MCF 10A (cell line): Measurements from ENCODE around the gene ENHO. TPM values are rescaled to one million over a fixed set of nuclear protein-coding genes. Genes with fewer than 3 reads are reported as not detected.
A peak's percentile ranks its signal among the peaks of the same experiment; 100 is the strongest.

Experiments used
- BruUV-seq: library from RNA; stranded (reverse); fragments of 400-500 nt; replicated peaks from 2 replicates; lab custom pipeline; 2021; lab: Mats Ljungman, UMichigan
- CTCF ChIA-PET: fragments of 300-600 bp; sonication (Branson Sonifier 250); formaldehyde crosslinking; extraction: SDS; loops from one replicate; lab custom pipeline; 2021; ENCODE audit warnings: antibody characterized with exemption, inconsistent platforms; lab: Yijun Ruan, JAX
- POLR2A ChIA-PET: fragments of 300-600, 350-650 bp; sonication (Branson Sonifier 250); formaldehyde crosslinking; extraction: SDS; loops from one replicate; lab custom pipeline; 2020; ENCODE audit warnings: antibody characterized with exemption, inconsistent platforms; lab: Yijun Ruan, JAX
- DNase-seq: peaks from one replicate; pipeline ENCODE4 v3.0.0-alpha.2; 2018; ENCODE audit not compliant: unreplicated experiment
- H3K27ac Mint-ChIP-seq: one replicate; pipeline ENCODE4 v1.8.0; 2022; ENCODE audit warnings: mild to moderate bottlenecking, low read depth, mixed read lengths; ENCODE audit not compliant: unreplicated experiment
- H3K27me3 Mint-ChIP-seq: one replicate; pipeline ENCODE4 v1.8.0; 2022; ENCODE audit warnings: mixed read lengths; ENCODE audit not compliant: insufficient read depth, unreplicated experiment
- H3K36me3 Mint-ChIP-seq: one replicate; pipeline ENCODE4 v1.8.0; 2022; ENCODE audit warnings: mild to moderate bottlenecking, moderate library complexity, mixed read lengths; ENCODE audit not compliant: insufficient read depth, unreplicated experiment
- H3K4me1 Mint-ChIP-seq: one replicate; pipeline ENCODE4 v1.8.0; 2022; ENCODE audit warnings: mixed read lengths; ENCODE audit not compliant: insufficient read depth, unreplicated experiment
- H3K4me3 Mint-ChIP-seq: one replicate; pipeline ENCODE4 v1.8.0; 2022; ENCODE audit warnings: mild to moderate bottlenecking, moderate library complexity, mixed read lengths; ENCODE audit not compliant: unreplicated experiment
- H3K9me3 Mint-ChIP-seq: one replicate; pipeline ENCODE4 v1.8.0; 2022; ENCODE audit warnings: mixed read lengths; ENCODE audit not compliant: unreplicated experiment
- CTCF ChIP-seq: fragments of 200-600 bp; IDR thresholded peaks from one replicate; pipeline ENCODE4 v1.8.0; 2022; ENCODE audit warnings: antibody characterized with exemption, mild to moderate bottlenecking; ENCODE audit not compliant: unreplicated experiment
- intact Hi-C: fragments of 100-400 bp; cut with micrococcal nuclease; formaldehyde crosslinking; loops from 2 replicates; pipeline ENCODE4 v1.14.1; 2022
- total RNA-seq: library from RNA; stranded (reverse); gene quantifications from 2 replicates; pipeline ENCODE4 v1.2.3, GENCODE V29; 2022

The ENHO gene
- total RNA-seq, 1 experiment from 2014 or later = not detected

- H3K4me1 Mint-ChIP-seq = no peaks in the 10 kb centered on the region
- H3K4me3 Mint-ChIP-seq = peak overlapping the region; percentile 1
- BruUV-seq = no TSS peak
- no peak overlapping the region for H3K27ac Mint-ChIP-seq
- ChIA-PET POLR2A (no interaction called here), CTCF (interaction anchor here (1.0 kb wide), 2 partner anchors 20 to 66 kb away, joined by 3 read pairs; no protein-coding TSS in a partner anchor)
- TF ChIP-seq CTCF = no peak
- H3K36me3 Mint-ChIP-seq = no peaks in the 10 kb centered on the region
- no peak for DNase-seq
- H3K27me3 Mint-ChIP-seq = peaks cover 36% of the 10 kb centered on the region
- H3K9me3 Mint-ChIP-seq = no peaks in the 10 kb centered on the region
- intact Hi-C loops = no loop called here
Measured at GRCh38 chr9:34522091-34522887, 501 bp downstream of the ENHO start.

GRCh38 chr9:34521406-34522045 is 1.3 kb downstream of the ENHO start:
- DNase-seq = no peak
- no peaks in the 10 kb centered on the region for H3K36me3 Mint-ChIP-seq
- peaks cover 37% of the 10 kb centered on the region for H3K27me3 Mint-ChIP-seq
- H3K9me3 Mint-ChIP-seq = no peaks in the 10 kb centered on the region
- intact Hi-C loops = no loop called here
- H3K27ac Mint-ChIP-seq = no peak overlapping the region
- BruUV-seq = no TSS peak
- H3K4me1 Mint-ChIP-seq = no peaks in the 10 kb centered on the region
- POLR2A ChIA-PET = no interaction called here
- CTCF ChIA-PET = interaction anchor here (0.5 to 0.9 kb wide), 3 partner anchors 26 to 70 kb away, joined by 3 to 4 read pairs (median 3); no protein-coding TSS in a partner anchor
- no peak for TF ChIP-seq CTCF
- H3K4me3 Mint-ChIP-seq = no peak overlapping the region

GRCh38 chr9:34520505-34521385 is 2.0 kb downstream of the ENHO start:
- POLR2A ChIA-PET = interaction anchor here (0.6 kb wide), 1 partner anchor 1590 kb away, joined by 3 read pairs; no protein-coding TSS in a partner anchor
- intact Hi-C loops = no loop called here
- no peak for TF ChIP-seq CTCF
- no peaks in the 10 kb centered on the region for H3K9me3 Mint-ChIP-seq
- no peak overlapping the region for H3K4me3 Mint-ChIP-seq
- H3K27ac Mint-ChIP-seq = no peak overlapping the region
- no peaks in the 10 kb centered on the region for H3K36me3 Mint-ChIP-seq
- BruUV-seq = no TSS peak
- CTCF ChIA-PET = interaction anchor here (0.5 to 2.1 kb wide), 6 partner anchors 27 to 117 kb away, joined by 3 to 8 read pairs (median 4); no protein-coding TSS in a partner anchor
- peaks cover 39% of the 10 kb centered on the region for H3K27me3 Mint-ChIP-seq
- no peak for DNase-seq
- no peaks in the 10 kb centered on the region for H3K4me1 Mint-ChIP-seq
